ENCODE measurements around the gene TBC1D8. TPM values are rescaled to one million over a fixed set of nuclear protein-coding genes. Genes with fewer than 3 reads are reported as not detected.

TBC1D8 gene
- total and polyA plus RNA-seq, 9 of the 15 experiments (the other 6 are each of a cell fraction or from before 2014, with no cell fraction given), result 0.36 to 1.3 (median 0.82) TPM

DNA sequence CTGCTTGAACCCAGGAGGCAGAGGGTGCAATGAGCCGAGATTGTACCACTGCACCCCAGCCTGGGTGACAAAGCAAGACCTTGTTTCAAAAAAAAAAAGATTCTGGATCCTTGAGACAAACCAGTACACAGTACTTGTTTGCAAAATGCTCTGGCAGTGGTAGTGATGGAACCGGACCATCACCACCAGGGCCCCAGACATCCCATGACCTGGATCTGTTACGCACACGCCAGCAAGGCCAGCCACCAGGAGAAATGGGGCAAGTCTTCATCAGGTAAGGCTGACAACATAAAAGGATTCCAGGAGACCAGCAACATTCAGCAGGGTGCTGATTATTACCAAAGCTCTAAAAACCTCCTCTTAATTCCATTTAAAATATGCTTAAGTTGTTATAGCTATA lies 35.5 kb downstream of the TBC1D8 start:
- Histone ChIP-seq H3K36me3 (ENCODE audit: control insufficient read depth, insufficient read depth, low read length) (no peaks in the 10 kb centered on the region), H3K4me3 (no peak overlapping the region), H3K4me2 (ENCODE audit: insufficient read depth, low read length) (no peak overlapping the region), H3K27ac (ENCODE audit: extremely low read depth, low read depth, low read length) (no peak overlapping the region), H4K20me1 (replicated peaks; ENCODE audit: control insufficient read depth, insufficient read depth, low read length) (0 out of 2 replicates have a peak, but pooled peaks cover 3% of the 10 kb centered on the region), H3K9me1 (ENCODE audit: control insufficient read depth, insufficient read depth, low read length) (no peaks in the 10 kb centered on the region), H3K9me3 (replicated peaks; ENCODE audit: control insufficient read depth, insufficient read depth, low read depth, low read length) (no peaks in the 10 kb centered on the region), H3K27me3 (ENCODE audit: control insufficient read depth in 2 of 2, insufficient read depth in 2 of 2, low read length in 2 of 2) (peaks cover 16 to 49% of the 10 kb centered on the region in 2 experiments), H2AFZ (ENCODE audit: low read depth, low read length) (no peak overlapping the region), H3K79me2 (ENCODE audit: control insufficient read depth, insufficient read depth, low read length) (no peaks in the 10 kb centered on the region), H3K9ac (ENCODE audit: insufficient read depth in 1 of 2, low read depth in 2 of 2, low read length in 2 of 2) (no peak overlapping the region), H3K4me1 (replicated peaks in 1 of 2; ENCODE audit: control insufficient read depth in 2 of 2, insufficient read depth in 2 of 2, low read length in 2 of 2) (no peaks in the 10 kb centered on the region)
- FAIRE-seq (no peak), ATAC-seq (no peak), DNase-seq (ENCODE audit: extremely low read depth in 1 of 4, low spot score in 3 of 4) (no peak)
- ChIA-PET CTCF (ENCODE audit: low intra/inter-chr PET ratio) (no interaction called here), POLR2A (no interaction called here)
- no TSS peak for BruUV-seq (replicated peaks)
- no peak for TF ChIP-seq TEAD2 (tag; IDR thresholded peaks at IDR 0.05)
- TF ChIP-seq MYC (IDR thresholded peaks at IDR 0.05; ENCODE audit: low read depth, low read length), result no peak
- no peak for TF ChIP-seq MYC (CRISPR knock-in tag; IDR thresholded peaks at IDR 0.05; ENCODE audit: borderline replicate concordance, low read depth)
- no peak for TF ChIP-seq HLTF (IDR thresholded peaks at IDR 0.05)
- TF ChIP-seq, protein P1, sequence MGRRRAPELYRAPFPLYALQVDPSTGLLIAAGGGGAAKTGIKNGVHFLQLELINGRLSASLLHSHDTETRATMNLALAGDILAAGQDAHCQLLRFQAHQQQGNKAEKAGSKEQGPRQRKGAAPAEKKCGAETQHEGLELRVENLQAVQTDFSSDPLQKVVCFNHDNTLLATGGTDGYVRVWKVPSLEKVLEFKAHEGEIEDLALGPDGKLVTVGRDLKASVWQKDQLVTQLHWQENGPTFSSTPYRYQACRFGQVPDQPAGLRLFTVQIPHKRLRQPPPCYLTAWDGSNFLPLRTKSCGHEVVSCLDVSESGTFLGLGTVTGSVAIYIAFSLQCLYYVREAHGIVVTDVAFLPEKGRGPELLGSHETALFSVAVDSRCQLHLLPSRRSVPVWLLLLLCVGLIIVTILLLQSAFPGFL (CRISPR knock-in tag; IDR thresholded peaks at IDR 0.05), result no peak
- no peak for TF ChIP-seq SOX6 (IDR thresholded peaks at IDR 0.05)
- TF ChIP-seq STAT5A (IDR thresholded peaks at IDR 0.05; ENCODE audit: borderline replicate concordance, low read length), result no peak
- TF ChIP-seq KAT8 (IDR thresholded peaks at IDR 0.05; ENCODE audit: low read depth), result no peak
- no peak for TF ChIP-seq PCBP1 (IDR thresholded peaks at IDR 0.05; ENCODE audit: low read depth, low read length, poor library complexity, severe bottlenecking)
- TF ChIP-seq ZNF263 (CRISPR knock-in tag; IDR thresholded peaks at IDR 0.05; ENCODE audit: borderline replicate concordance), result no peak
- TF ChIP-seq SAP30 (IDR thresholded peaks at IDR 0.05; ENCODE audit: borderline replicate concordance, insufficient read depth, low read depth, low read length, poor library complexity, severe bottlenecking), result no peak
- no peak for TF ChIP-seq BRD9 (IDR thresholded peaks at IDR 0.05; ENCODE audit: low read depth, partially characterized antibody)
- in situ Hi-C loops (cut with MboI) (no loop called here), intact Hi-C loops (cut with micrococcal nuclease) (no loop called here)
- 7% methylated on average over 4 of the region's 4 CpGs for WGBS (ENCODE audit: insufficient coverage, low coverage, missing lambda C conversion rate)

Measured in K562 (cell line).